BLaER1 treated with 17β-estradiol and CSF1 and Interleukin-3, amounts not matched to agents 10 nM and 100 nM (cell line): ENCODE data around the gene DEFB132.

Source experiments
- H3K27ac ChIP-seq, 11 experiments: shearing (Covaris generic); formaldehyde crosslinking; 2 replicates each; pipeline ENCODE4 v1.8.1; 2022
- H3K27me3 ChIP-seq, 11 experiments: shearing (Covaris generic); formaldehyde crosslinking; 2 replicates each; pipeline ENCODE4 v1.8.1; 2022
- H3K36me3 ChIP-seq, 11 experiments: shearing (Covaris generic); formaldehyde crosslinking; 2 replicates each; pipeline ENCODE4 v1.8.1; 2022
- H3K4me1 ChIP-seq, 10 experiments: shearing (Covaris generic); formaldehyde crosslinking; 2 replicates each; pipeline ENCODE4 v1.8.1; 2022
- H3K4me2 ChIP-seq, 11 experiments: shearing (Covaris generic); formaldehyde crosslinking; 2 replicates each; pipeline ENCODE4 v1.8.1; 2022
- H3K4me3 ChIP-seq, 10 experiments: shearing (Covaris generic); formaldehyde crosslinking; 2 replicates each; pipeline ENCODE4 v1.8.1; 2022
- H3K9ac ChIP-seq, 11 experiments: shearing (Covaris generic); formaldehyde crosslinking; 2 replicates each; pipeline ENCODE4 v1.8.1; 2022
- H3K9me3 ChIP-seq, 11 experiments: shearing (Covaris generic); formaldehyde crosslinking; replicated peaks in 1 of 11; 2 replicates each; pipeline ENCODE4 v1.8.1; 2022
- H4K20me1 ChIP-seq, 11 experiments: shearing (Covaris generic); formaldehyde crosslinking; 2 replicates each; pipeline ENCODE4 v1.8.1; 2022
- Cebpa-rat ChIP-seq, 11 experiments: shearing (Covaris generic); IDR thresholded peaks; 2 replicates each; pipeline ENCODE4 v1.8.1; 2022

The DEFB132 gene

GRCh38 chr20:273884-274283, 16.4 kb downstream of the DEFB132 start:
- H3K27me3 ChIP-seq, result no peaks in the 10 kb centered on the region
- no peaks in the 10 kb centered on the region; a peak in 1 of 22 replicates for H4K20me1 ChIP-seq
- H3K9me3 ChIP-seq, result no peaks in the 10 kb centered on the region
- H3K4me2 ChIP-seq, result peak overlapping the region in 7 of 11 experiments; percentile 25 to 52 (median 39); a peak in 10 of 22 replicates
- no peak overlapping the region for H3K9ac ChIP-seq
- H3K4me3 ChIP-seq, result no peak overlapping the region
- TF ChIP-seq Cebpa-rat (IDR thresholded peaks at IDR 0.05), result no peak
- peaks cover 0 to 21% (median 14%) of the 10 kb centered on the region in 10 experiments; a peak in 17 of 20 replicates for H3K4me1 ChIP-seq
- peak overlapping the region in 4 of 11 experiments; percentile 2 to 45 (median 20); a peak in 1 of 22 replicates for H3K27ac ChIP-seq
- peaks cover 35 to 55% (median 41%) of the 10 kb centered on the region in 11 experiments for H3K36me3 ChIP-seq

- H3K27ac ChIP-seq, result no peak overlapping the region
- H3K4me1 ChIP-seq, result peaks cover 0 to 16% (median 8%) of the 10 kb centered on the region in 10 experiments; a peak in 16 of 20 replicates
- H3K4me2 ChIP-seq, result no peak overlapping the region
- no peak for TF ChIP-seq Cebpa-rat (IDR thresholded peaks at IDR 0.05)
- H3K27me3 ChIP-seq, result no peaks in the 10 kb centered on the region
- no peak overlapping the region for H3K9ac ChIP-seq
- no peak overlapping the region for H3K4me3 ChIP-seq
- no peaks in the 10 kb centered on the region for H4K20me1 ChIP-seq
- H3K36me3 ChIP-seq, result peaks cover 48 to 72% (median 59%) of the 10 kb centered on the region in 11 experiments
- H3K9me3 ChIP-seq, result peaks cover 0 to 6% (median 0%) of the 10 kb centered on the region in 11 experiments; a peak in 3 of 22 replicates
Observed at GRCh38 chr20:275791-276190, 18.3 kb downstream of the DEFB132 start.

GRCh38 chr20:276620-277495, 19.3 kb downstream of the DEFB132 start:
- Histone ChIP-seq H3K27me3 (no peaks in the 10 kb centered on the region), H3K36me3 (peaks cover 59 to 79% (median 68%) of the 10 kb centered on the region in 11 experiments), H3K27ac (no peak overlapping the region), H3K4me1 (peaks cover 0 to 15% (median 6%) of the 10 kb centered on the region in 10 experiments; a peak in 16 of 20 replicates), H3K4me3 (no peak overlapping the region), H4K20me1 (no peaks in the 10 kb centered on the region), H3K4me2 (no peak overlapping the region), H3K9me3 (peaks cover 0 to 6% (median 0%) of the 10 kb centered on the region in 11 experiments; a peak in 3 of 22 replicates), H3K9ac (no peak overlapping the region)
- no peak for TF ChIP-seq Cebpa-rat (IDR thresholded peaks at IDR 0.05)

- Histone ChIP-seq H3K4me2 (no peak overlapping the region), H3K27ac (no peak overlapping the region), H3K9ac (no peak overlapping the region), H3K27me3 (no peaks in the 10 kb centered on the region), H3K4me3 (no peak overlapping the region), H3K9me3 (peaks cover 0 to 6% (median 0%) of the 10 kb centered on the region in 11 experiments; a peak in 3 of 22 replicates), H4K20me1 (no peaks in the 10 kb centered on the region), H3K4me1 (peaks cover 0 to 15% (median 6%) of the 10 kb centered on the region in 10 experiments; a peak in 16 of 20 replicates), H3K36me3 (peaks cover 62 to 82% (median 73%) of the 10 kb centered on the region in 11 experiments)
- TF ChIP-seq Cebpa-rat (IDR thresholded peaks at IDR 0.05), result no peak
Observed at GRCh38 chr20:277496-277781, 19.9 kb downstream of the DEFB132 start.

GRCh38 chr20:278181-278580, 20.7 kb downstream of the DEFB132 start:
- H3K4me3 ChIP-seq, result no peak overlapping the region
- no peak overlapping the region for H3K9ac ChIP-seq
- H4K20me1 ChIP-seq, result no peaks in the 10 kb centered on the region
- H3K4me2 ChIP-seq, result no peak overlapping the region
- H3K4me1 ChIP-seq, result peaks cover 0 to 11% (median 6%) of the 10 kb centered on the region in 10 experiments; a peak in 16 of 20 replicates
- no peaks in the 10 kb centered on the region for H3K27me3 ChIP-seq
- H3K27ac ChIP-seq, result no peak overlapping the region
- H3K9me3 ChIP-seq, result peaks cover 0 to 6% (median 0%) of the 10 kb centered on the region in 11 experiments; a peak in 3 of 22 replicates
- no peak for TF ChIP-seq Cebpa-rat (IDR thresholded peaks at IDR 0.05)
- peaks cover 65 to 88% (median 77%) of the 10 kb centered on the region in 11 experiments for H3K36me3 ChIP-seq

GRCh38 chr20:278607-279571, 21.4 kb downstream of the DEFB132 start:
- no peak overlapping the region for H3K27ac ChIP-seq
- H3K27me3 ChIP-seq, result no peaks in the 10 kb centered on the region
- peaks cover 0 to 6% (median 0%) of the 10 kb centered on the region in 11 experiments; a peak in 3 of 22 replicates for H3K9me3 ChIP-seq
- no peak overlapping the region for H3K9ac ChIP-seq
- no peaks in the 10 kb centered on the region; a peak in 1 of 22 replicates for H4K20me1 ChIP-seq
- no peak overlapping the region for H3K4me2 ChIP-seq
- H3K4me3 ChIP-seq, result no peak overlapping the region
- H3K4me1 ChIP-seq, result peaks cover 0 to 6% (median 5%) of the 10 kb centered on the region in 10 experiments; a peak in 16 of 20 replicates
- TF ChIP-seq Cebpa-rat (IDR thresholded peaks at IDR 0.05), result no peak
- peaks cover 72 to 95% (median 84%) of the 10 kb centered on the region in 11 experiments for H3K36me3 ChIP-seq

GRCh38 chr20:284172-284571, 26.6 kb downstream of the DEFB132 start:
- peaks cover 0 to 8% (median 0%) of the 10 kb centered on the region in 11 experiments; a peak in 3 of 22 replicates for H3K9me3 ChIP-seq
- H3K4me1 ChIP-seq, result peaks cover 2 to 16% (median 5%) of the 10 kb centered on the region in 10 experiments; a peak in 15 of 20 replicates
- no peak for TF ChIP-seq Cebpa-rat (IDR thresholded peaks at IDR 0.05)
- no peaks in the 10 kb centered on the region; a peak in 1 of 22 replicates for H4K20me1 ChIP-seq
- H3K4me3 ChIP-seq, result no peak overlapping the region
- peak overlapping the region in 2 of 11 experiments; percentile 9 to 13; a peak in 2 of 22 replicates for H3K9ac ChIP-seq
- H3K4me2 ChIP-seq, result no peak overlapping the region
- no peak overlapping the region for H3K27ac ChIP-seq
- H3K27me3 ChIP-seq, result no peaks in the 10 kb centered on the region
- peaks cover 35 to 71% (median 56%) of the 10 kb centered on the region in 11 experiments for H3K36me3 ChIP-seq

- Histone ChIP-seq H3K9ac (no peak overlapping the region), H3K9me3 (0 out of 22 replicates have a peak, but pooled peaks cover 0 to 3% (median 0%) of the 10 kb centered on the region in 11 experiments), H3K27me3 (no peaks in the 10 kb centered on the region), H3K36me3 (peaks cover 16 to 48% (median 33%) of the 10 kb centered on the region in 11 experiments), H3K27ac (no peak overlapping the region), H3K4me2 (peak overlapping the region in 5 of 11 experiments; percentile 15 to 59 (median 42); a peak in 6 of 22 replicates), H4K20me1 (no peaks in the 10 kb centered on the region; a peak in 1 of 22 replicates), H3K4me1 (peaks cover 16 to 31% (median 21%) of the 10 kb centered on the region in 10 experiments), H3K4me3 (no peak overlapping the region)
- no peak for TF ChIP-seq Cebpa-rat (IDR thresholded peaks at IDR 0.05)
Observed at GRCh38 chr20:286508-286907, 29.0 kb downstream of the DEFB132 start.
